ENCODE measurements around the gene TRIO. TPM values are rescaled to one million over a fixed set of nuclear protein-coding genes. Genes with fewer than 3 reads are reported as not detected.

TRIO gene
- total RNA-seq, 1 experiment from 2014 or later = 50.9 TPM

- DNase-seq (ENCODE audit: low spot score) = no peak
Measured at GRCh38 chr5:14292766-14293658, 149.9 kb downstream of the TRIO start.

- DNase-seq (ENCODE audit: low spot score) = no peak
Measured at GRCh38 chr5:14295610-14296009, 152.5 kb downstream of the TRIO start.

DNA sequence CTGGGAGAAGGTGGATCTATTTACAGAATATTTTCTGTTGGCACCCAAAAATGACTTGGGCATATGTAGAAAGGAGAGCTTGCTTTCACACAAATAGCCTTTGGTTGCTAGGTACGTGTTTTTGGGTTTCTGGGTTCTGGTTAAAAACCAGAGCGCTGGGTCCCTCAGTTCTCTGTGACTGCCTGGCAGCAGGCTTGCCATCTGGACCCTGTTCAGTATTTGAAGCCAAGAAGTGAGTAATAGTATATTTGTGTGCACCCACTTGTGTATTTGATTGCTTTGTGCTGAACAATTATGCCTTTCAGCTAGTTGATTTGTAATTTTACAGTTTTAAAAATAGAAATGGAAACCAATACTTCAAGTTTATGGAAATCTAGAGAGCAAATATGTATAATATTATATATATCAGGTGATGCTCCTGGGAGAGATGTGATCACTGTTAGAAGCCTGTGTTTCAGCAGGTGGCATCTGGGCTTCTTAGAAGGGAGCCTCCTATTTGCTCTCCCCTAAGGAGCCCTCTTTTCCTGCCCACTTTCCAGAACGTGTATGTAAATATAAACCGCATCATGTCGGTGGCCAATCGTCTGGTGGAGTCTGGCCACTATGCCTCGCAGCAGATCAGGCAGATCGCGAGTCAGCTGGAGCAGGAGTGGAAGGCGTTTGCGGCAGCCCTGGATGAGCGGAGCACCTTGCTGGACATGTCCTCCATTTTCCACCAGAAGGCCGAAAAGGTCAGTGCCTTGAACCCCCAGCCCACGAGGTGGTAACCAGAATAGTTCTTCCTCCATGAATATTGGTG, 153.6 kb downstream of the TRIO start:
- no peak for DNase-seq (ENCODE audit: low spot score)

GRCh38 chr5:14297697-14298096, 154.6 kb downstream of the TRIO start:
- DNase-seq (ENCODE audit: low spot score) = no peak

DNA sequence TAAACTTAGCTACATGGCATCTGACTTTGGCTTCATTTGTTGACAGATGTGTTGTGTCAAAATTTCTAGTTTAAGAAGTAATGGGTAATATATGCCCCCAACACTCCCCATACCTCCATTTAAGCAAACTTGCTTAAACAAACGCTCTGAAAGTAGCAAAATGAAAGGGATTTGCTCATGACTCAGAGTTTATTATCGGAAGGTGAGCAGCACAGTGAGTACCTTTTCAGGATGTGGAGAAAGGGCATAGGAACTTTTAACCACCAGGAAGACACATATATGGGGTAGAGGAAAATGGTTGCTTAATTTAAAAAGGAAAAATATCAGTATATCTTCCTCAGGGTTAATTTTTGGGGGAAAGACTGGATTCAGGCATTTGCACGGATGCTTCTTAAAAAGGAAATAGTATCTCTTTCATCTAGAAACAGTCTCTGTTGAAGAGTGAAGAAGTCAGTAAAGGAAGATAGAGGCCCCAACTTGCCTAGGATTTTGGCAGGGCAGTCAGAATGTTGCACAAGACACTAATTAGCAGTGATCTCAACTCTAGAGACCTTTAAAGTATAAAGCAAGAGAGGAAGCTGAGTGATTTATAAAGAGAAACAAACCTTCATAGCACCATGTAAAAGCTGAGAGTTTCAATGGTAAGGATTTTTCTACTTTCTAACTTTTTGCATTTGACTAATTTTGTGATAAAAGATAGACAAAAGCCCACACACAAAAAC, 155.1 kb downstream of the TRIO start:
- no peak for DNase-seq (ENCODE audit: low spot score)

GRCh38 chr5:14299666-14300065, 156.5 kb downstream of the TRIO start:
- DNase-seq (ENCODE audit: low spot score) = no peak

GRCh38 chr5:14301186-14301585, 158.0 kb downstream of the TRIO start:
- DNase-seq (ENCODE audit: low spot score) = no peak

DNA sequence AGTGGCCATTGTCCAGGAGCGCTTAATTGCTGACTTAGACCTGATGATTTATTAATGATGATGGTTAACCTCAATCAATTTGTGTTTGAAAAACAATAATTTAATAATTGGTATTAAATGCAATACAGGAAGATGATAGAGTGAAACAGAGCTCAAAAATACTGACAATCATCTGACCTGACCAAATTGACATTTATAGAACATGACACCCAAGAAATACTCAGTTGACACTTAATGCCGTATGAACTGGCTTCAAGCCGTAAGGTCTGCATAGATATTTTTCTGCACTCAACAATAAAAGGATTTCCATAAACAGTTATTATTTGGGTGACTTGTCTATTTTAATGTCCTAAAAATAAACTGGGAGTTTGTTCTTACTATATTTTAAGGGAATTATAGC, 159.2 kb downstream of the TRIO start:
- DNase-seq (ENCODE audit: low spot score) = no peak

DNA sequence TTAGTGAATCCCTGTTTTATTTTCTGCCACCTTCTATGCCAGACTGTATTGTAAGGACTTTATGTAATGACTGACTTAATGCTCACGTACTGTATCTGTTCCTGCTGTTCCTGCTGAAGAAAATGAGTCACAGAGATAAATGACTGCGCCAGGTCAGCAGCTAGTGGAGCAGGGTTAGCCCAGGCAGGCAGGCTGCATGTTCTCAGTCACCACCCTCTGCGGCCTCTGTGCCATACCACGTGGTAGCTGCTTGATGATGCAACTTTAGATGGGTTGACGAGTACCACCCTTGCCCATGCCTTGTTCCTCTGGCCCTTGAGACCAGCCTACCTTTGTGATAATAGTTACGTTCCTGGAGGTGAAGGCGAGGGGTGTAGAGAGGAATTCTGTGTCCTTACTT, 161.9 kb downstream of the TRIO start:
- DNase-seq (ENCODE audit: low spot score) = peak; percentile 67

GRCh38 chr5:14306329-14306815, 163.2 kb downstream of the TRIO start:
- DNase-seq (ENCODE audit: low spot score) = no peak

- no peak for DNase-seq (ENCODE audit: low spot score)
Measured at GRCh38 chr5:14308384-14309154, 165.4 kb downstream of the TRIO start.

DNA sequence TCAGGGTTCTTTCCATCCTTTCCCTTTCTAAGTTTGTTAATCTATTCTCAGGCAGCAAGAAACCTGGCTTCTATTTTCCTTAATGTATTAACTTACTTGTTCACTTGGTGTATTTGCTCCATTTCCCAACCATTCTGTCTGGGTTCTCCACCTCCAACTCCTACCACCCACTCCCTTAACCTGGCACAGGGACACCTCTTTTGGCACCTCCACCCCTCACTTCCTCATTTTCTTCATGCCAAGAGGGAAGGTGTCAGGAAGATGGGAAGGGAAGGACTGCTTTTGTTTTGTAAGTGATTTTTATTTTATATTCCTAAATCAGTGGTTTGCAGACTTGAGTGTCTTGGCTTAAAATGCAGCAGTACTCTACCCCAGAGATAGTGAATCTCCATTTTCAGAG, 166.1 kb downstream of the TRIO start:
- no peak for DNase-seq (ENCODE audit: low spot score)

GRCh38 chr5:14309878-14310531, 166.9 kb downstream of the TRIO start:
- no peak for DNase-seq (ENCODE audit: low spot score)

GRCh38 chr5:14310901-14311300, 167.8 kb downstream of the TRIO start:
- no peak for DNase-seq (ENCODE audit: low spot score)

GRCh38 chr5:14313986-14314690, 171.0 kb downstream of the TRIO start:
- DNase-seq (ENCODE audit: low spot score) = no peak

GRCh38 chr5:14316471-14316870, 173.3 kb downstream of the TRIO start:
- DNase-seq (ENCODE audit: low spot score) = no peak

DNA sequence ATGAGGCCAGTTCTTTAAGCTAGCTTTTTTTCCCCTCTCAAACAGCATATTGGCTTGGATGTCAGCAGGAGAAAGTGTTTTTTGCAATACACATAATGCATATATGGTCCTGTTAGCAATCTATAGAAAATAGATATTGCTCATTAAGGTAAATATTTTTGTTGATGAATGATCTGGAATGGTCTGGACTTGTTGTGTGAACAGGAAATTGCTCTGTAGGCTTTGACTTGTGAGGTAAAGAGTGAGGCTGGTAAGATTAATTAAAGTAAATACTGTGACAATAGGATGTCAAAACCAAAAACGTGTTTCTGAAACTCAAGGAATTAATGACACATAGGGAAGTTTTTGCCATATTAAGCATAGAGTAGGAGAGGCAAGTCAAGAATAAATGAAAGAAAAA, 176.0 kb downstream of the TRIO start:
- DNase-seq (ENCODE audit: low spot score) = no peak

- DNase-seq (ENCODE audit: low spot score) = no peak
Measured at GRCh38 chr5:14321936-14322335, 178.8 kb downstream of the TRIO start.

DNA sequence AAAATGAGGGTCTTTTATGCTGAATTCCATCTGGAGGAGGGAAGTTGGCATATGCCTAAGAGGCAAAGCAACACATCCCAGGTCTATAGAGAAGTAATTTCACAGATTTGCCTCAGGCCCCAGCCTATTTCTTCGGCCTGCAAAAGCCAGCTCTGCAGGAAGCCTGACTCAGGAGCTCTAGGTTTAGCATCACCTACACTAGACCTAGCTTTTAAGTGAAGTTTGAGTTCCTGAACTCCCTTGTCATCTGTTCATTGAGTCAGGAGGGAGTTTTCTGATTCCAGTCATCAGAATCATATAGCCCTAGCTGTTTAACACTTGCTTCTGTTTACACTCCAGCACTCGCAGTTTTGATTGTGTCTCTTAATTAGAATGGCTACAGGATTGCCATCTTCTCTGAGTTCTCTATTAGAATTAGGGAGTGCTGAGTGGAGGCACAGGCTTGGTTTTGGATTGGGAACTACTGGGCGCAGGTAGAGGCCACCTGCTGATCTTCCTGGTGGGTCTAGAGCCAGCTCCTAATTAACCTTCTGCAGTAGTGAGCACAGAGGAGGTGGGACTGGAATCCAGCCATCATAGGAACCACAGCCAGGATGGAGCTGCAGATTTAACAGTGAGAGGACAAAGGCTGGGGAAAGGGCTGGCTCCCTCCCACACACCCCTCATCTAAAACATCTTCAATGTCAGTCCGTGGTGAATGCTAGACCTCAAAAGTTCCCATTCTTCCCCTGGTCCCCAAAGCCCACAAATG, 179.5 kb downstream of the TRIO start:
- no peak for DNase-seq (ENCODE audit: low spot score)
